DND-41 (cell line): ENCODE measurements around the gene KIFAP3.

Source experiments
- ATAC-seq: fragments of 200-7000 bp; cut with Tn5 transposase; 3 replicates; pipeline ENCODE4 v1.9.1; 2021; ENCODE audit warnings: low read depth; ENCODE audit not compliant: insufficient read depth
- DNase-seq: peaks from one replicate; pipeline ENCODE4 v3.0.0-alpha.2; 2020
- H2AFZ ChIP-seq: 2 replicates; pipeline ENCODE4 v1.6.0; 2012; ENCODE audit warnings: low read depth, low read length
- H3K27ac ChIP-seq: 2 replicates; pipeline ENCODE4 v1.5.1; 2012; ENCODE audit warnings: low read length, inconsistent platforms
- H3K27me3 ChIP-seq: fragments of 200-600 bp; sonication (generic); 2 replicates; pipeline ENCODE4 v1.6.0; 2012; ENCODE audit warnings: low read length, mild to moderate bottlenecking, inconsistent platforms; ENCODE audit not compliant: insufficient read depth, poor library complexity
- H3K36me3 ChIP-seq: 2 replicates; pipeline ENCODE4 v1.5.1; 2012; ENCODE audit warnings: low read length, inconsistent platforms; ENCODE audit not compliant: insufficient read depth
- H3K4me1 ChIP-seq: 2 replicates; pipeline ENCODE4 v1.5.1; 2012; ENCODE audit warnings: mild to moderate bottlenecking, low read length; ENCODE audit not compliant: insufficient read depth
- H3K4me2 ChIP-seq: 2 replicates; pipeline ENCODE4 v1.6.0; 2012; ENCODE audit warnings: mild to moderate bottlenecking, moderate library complexity, low read length, inconsistent platforms; ENCODE audit not compliant: insufficient read depth
- H3K4me3 ChIP-seq, 2 experiments: fragments of 200-600 bp in 1 of 2; shearing (Covaris generic) in 1 of 2; 2 replicates each; pipeline ENCODE4 v1.5.1; 2012 to 2016; ENCODE audit warnings: inconsistent platforms in 2 of 2, low read length in 2 of 2, mild to moderate bottlenecking in 2 of 2, low read depth in 1 of 2, moderate library complexity in 1 of 2
- H3K79me2 ChIP-seq: 2 replicates; pipeline ENCODE4 v1.6.0; 2012; ENCODE audit warnings: low read length, inconsistent platforms; ENCODE audit not compliant: insufficient read depth
- H3K9ac ChIP-seq: 2 replicates; pipeline ENCODE4 v1.6.0; 2012; ENCODE audit warnings: low read depth, mild to moderate bottlenecking, inconsistent platforms, low read length, moderate library complexity
- H3K9me3 ChIP-seq: 2 replicates; pipeline ENCODE4 v1.5.1; 2012; ENCODE audit warnings: low read length, moderate library complexity, mild to moderate bottlenecking, inconsistent platforms; ENCODE audit not compliant: insufficient read depth, severe bottlenecking
- H4K20me1 ChIP-seq: 2 replicates; pipeline ENCODE4 v1.6.0; 2012; ENCODE audit warnings: low read length; ENCODE audit not compliant: insufficient read depth
- CTCF ChIP-seq: IDR thresholded peaks from 2 replicates; pipeline ENCODE4 v1.5.1; 2012; ENCODE audit warnings: borderline replicate concordance, low read length, moderate library complexity, mild to moderate bottlenecking; ENCODE audit not compliant: poor library complexity, severe bottlenecking; ENCODE audit errors: extremely low read depth
- EZH2 ChIP-seq: IDR thresholded peaks from 3 replicates; pipeline ENCODE4 v1.6.1; 2012; ENCODE audit warnings: borderline replicate concordance, low read depth, mild to moderate bottlenecking, moderate library complexity, low read length, inconsistent platforms; ENCODE audit not compliant: severe bottlenecking

Gene KIFAP3

DNA sequence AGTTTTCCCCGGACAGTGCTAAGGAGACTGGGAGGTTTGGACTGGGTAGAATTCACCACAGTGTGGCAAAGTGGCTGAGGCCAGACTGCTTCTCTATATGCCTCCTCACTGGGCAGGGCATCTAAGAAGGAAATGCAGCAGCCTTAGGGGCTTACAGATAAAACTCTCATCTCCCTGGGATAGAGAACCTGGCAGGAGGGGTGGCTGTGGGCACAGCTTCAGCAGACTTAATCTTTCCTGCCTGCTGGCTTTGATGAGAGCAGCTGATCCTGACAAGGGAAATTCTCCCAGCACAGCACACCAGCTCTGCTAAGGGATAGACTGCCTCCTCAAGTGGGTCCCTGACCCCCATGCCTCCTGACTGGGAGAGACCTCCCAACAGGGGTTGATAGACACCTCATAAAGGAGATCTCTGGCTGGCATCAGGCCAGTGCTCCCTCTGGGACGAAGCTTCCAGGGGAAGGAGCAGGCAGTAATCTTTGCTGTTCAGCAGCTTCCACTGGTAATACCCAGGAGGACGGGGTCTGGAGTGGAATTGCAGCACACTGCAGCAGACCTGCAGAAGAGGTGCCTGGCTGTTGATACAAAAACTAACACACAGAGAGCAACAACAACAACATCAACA lies 25.2 kb downstream of the KIFAP3 start:
- no peak overlapping the region for H3K4me3 ChIP-seq
- H3K9ac ChIP-seq: no peak overlapping the region
- H3K36me3 ChIP-seq: peaks cover 21% of the 10 kb centered on the region
- no peak overlapping the region for H3K4me2 ChIP-seq
- H2AFZ ChIP-seq: no peak overlapping the region
- ATAC-seq (no peak), DNase-seq (no peak)
- TF ChIP-seq CTCF (no peak), EZH2 (no peak)
- 0 out of 2 replicates have a peak, but pooled peaks cover 5% of the 10 kb centered on the region for H3K79me2 ChIP-seq
- H3K27me3 ChIP-seq: no peaks in the 10 kb centered on the region
- H3K9me3 ChIP-seq: no peaks in the 10 kb centered on the region
- H3K4me1 ChIP-seq: no peaks in the 10 kb centered on the region
- H4K20me1 ChIP-seq: no peaks in the 10 kb centered on the region
- H3K27ac ChIP-seq: no peak overlapping the region

- Histone ChIP-seq H2AFZ (no peak overlapping the region), H3K36me3 (peaks cover 22% of the 10 kb centered on the region), H3K4me2 (no peak overlapping the region), H3K9me3 (no peaks in the 10 kb centered on the region), H3K27me3 (no peaks in the 10 kb centered on the region), H4K20me1 (no peaks in the 10 kb centered on the region), H3K4me3 (no peak overlapping the region), H3K9ac (no peak overlapping the region), H3K79me2 (0 out of 2 replicates have a peak, but pooled peaks cover 5% of the 10 kb centered on the region), H3K4me1 (no peaks in the 10 kb centered on the region), H3K27ac (no peak overlapping the region)
- TF ChIP-seq EZH2 (no peak), CTCF (no peak)
- no peak for DNase-seq
- ATAC-seq: no peak
These were observed 26.0 kb downstream of the KIFAP3 start for GRCh38 chr1:170048515-170048914.

GRCh38 chr1:170044187-170044586 lies 30.3 kb downstream of the KIFAP3 start:
- DNase-seq (no peak), ATAC-seq (no peak)
- H3K4me2 ChIP-seq: no peak overlapping the region
- no peaks in the 10 kb centered on the region for H4K20me1 ChIP-seq
- no peaks in the 10 kb centered on the region for H3K27me3 ChIP-seq
- no peak overlapping the region for H3K4me3 ChIP-seq
- H3K79me2 ChIP-seq: no peaks in the 10 kb centered on the region
- no peak overlapping the region for H3K9ac ChIP-seq
- H3K36me3 ChIP-seq: peaks cover 36% of the 10 kb centered on the region
- H3K9me3 ChIP-seq: no peaks in the 10 kb centered on the region
- no peak overlapping the region for H2AFZ ChIP-seq
- H3K4me1 ChIP-seq: no peaks in the 10 kb centered on the region
- H3K27ac ChIP-seq: no peak overlapping the region
- TF ChIP-seq EZH2: no peak
- no peak for TF ChIP-seq CTCF
